Neutrophil (primary cell): Measurements from ENCODE around the gene ABHD4.
"Not testable (repeated sequence)": the region's sequence is repeated elsewhere in the genome, so short reads cannot be mapped to it uniquely, and the experiment has no call there.

Experiments
- H3K27ac ChIP-seq: fragments of 200-600 bp; sonication (generic); 2 replicates; pipeline ENCODE4 v1.5.1; 2016; ENCODE audit warnings: mild to moderate bottlenecking, moderate library complexity
- H3K27me3 ChIP-seq: fragments of 200-600 bp; sonication (generic); 2 replicates; pipeline ENCODE4 v1.6.0; 2016; ENCODE audit warnings: mild to moderate bottlenecking
- H3K36me3 ChIP-seq: fragments of 200-600 bp; sonication (generic); 2 replicates; pipeline ENCODE4 v1.5.1; 2017
- H3K4me1 ChIP-seq, 2 experiments: fragments of 200-600 bp in 1 of 2; sonication (generic) in 1 of 2; 1 replicate in 1 of 2; 2 replicates in 1 of 2; pipeline versions ENCODE4 v1.5.1 to v1.6.1; 2013 to 2016; ENCODE audit warnings: low read depth in 1 of 2, low read length in 1 of 2, mild to moderate bottlenecking in 1 of 2, moderate library complexity in 1 of 2; ENCODE audit not compliant: control insufficient read depth in 1 of 2, insufficient read depth in 1 of 2
- H3K4me3 ChIP-seq, 2 experiments: fragments of 200-600 bp in 1 of 2; sonication (generic) in 1 of 2; 1 replicate in 1 of 2; 2 replicates in 1 of 2; pipeline ENCODE4 v1.5.1; 2013 to 2016; ENCODE audit warnings: low read depth in 1 of 2, low read length in 1 of 2, mild to moderate bottlenecking in 1 of 2, moderate library complexity in 1 of 2
- H3K9me3 ChIP-seq: fragments of 200-600 bp; sonication (generic); 2 replicates; pipeline ENCODE4 v1.5.1; 2016
- TF ChIP-seq, protein P1 (sequence below): fragments of 200-600 bp; sonication (generic); IDR thresholded peaks from 2 replicates; pipeline ENCODE4 v1.5.1; 2016; ENCODE audit warnings: antibody characterized with exemption

ABHD4 gene

DNA sequence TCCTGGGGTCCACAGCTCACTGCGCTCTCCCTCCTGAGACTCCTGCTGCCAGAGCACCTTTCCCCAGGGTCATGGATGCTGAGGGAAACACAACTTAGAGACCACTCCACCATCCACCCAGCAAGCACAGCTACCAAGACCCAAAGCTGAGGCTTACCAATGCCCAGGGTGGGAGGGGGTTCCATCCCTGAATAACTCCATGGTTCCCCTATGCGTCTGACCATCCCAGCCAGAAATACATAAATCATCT, 45.3 kb upstream of the ABHD4 start:
- Histone ChIP-seq H3K27ac (no peak overlapping the region), H3K9me3 (no peaks in the 10 kb centered on the region), H3K4me3 (no peak overlapping the region), H3K4me1 (peaks cover 49 to 52% of the 10 kb centered on the region in 2 experiments), H3K27me3 (no peaks in the 10 kb centered on the region), H3K36me3 (no peaks in the 10 kb centered on the region)
- TF ChIP-seq, protein P1, sequence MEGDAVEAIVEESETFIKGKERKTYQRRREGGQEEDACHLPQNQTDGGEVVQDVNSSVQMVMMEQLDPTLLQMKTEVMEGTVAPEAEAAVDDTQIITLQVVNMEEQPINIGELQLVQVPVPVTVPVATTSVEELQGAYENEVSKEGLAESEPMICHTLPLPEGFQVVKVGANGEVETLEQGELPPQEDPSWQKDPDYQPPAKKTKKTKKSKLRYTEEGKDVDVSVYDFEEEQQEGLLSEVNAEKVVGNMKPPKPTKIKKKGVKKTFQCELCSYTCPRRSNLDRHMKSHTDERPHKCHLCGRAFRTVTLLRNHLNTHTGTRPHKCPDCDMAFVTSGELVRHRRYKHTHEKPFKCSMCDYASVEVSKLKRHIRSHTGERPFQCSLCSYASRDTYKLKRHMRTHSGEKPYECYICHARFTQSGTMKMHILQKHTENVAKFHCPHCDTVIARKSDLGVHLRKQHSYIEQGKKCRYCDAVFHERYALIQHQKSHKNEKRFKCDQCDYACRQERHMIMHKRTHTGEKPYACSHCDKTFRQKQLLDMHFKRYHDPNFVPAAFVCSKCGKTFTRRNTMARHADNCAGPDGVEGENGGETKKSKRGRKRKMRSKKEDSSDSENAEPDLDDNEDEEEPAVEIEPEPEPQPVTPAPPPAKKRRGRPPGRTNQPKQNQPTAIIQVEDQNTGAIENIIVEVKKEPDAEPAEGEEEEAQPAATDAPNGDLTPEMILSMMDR = no peak

DNA sequence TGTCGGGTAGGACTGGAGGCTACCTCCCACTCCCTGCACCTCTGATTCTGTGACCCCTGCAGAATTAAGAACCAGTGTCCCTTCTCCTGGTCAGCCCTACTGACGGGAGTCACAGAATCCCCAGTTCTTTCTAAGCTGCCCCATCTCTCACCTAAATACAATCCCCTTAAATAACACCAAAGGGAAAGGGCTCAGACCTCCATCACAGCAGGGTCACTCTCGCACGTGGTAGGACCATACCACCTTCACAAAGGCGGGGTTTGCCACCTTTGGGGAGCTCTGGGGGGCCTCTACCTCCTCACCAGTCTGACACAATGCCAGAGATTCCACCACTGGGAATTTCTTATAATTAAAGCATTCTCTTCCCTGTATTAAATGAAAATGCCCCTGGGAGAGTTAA, 44.7 kb upstream of the ABHD4 start:
- Histone ChIP-seq H3K4me3 (no peak overlapping the region), H3K9me3 (no peaks in the 10 kb centered on the region), H3K27me3 (no peaks in the 10 kb centered on the region), H3K27ac (no peak overlapping the region), H3K36me3 (no peaks in the 10 kb centered on the region), H3K4me1 (peaks cover 54 to 58% of the 10 kb centered on the region in 2 experiments)
- TF ChIP-seq, protein P1 = no peak

DNA sequence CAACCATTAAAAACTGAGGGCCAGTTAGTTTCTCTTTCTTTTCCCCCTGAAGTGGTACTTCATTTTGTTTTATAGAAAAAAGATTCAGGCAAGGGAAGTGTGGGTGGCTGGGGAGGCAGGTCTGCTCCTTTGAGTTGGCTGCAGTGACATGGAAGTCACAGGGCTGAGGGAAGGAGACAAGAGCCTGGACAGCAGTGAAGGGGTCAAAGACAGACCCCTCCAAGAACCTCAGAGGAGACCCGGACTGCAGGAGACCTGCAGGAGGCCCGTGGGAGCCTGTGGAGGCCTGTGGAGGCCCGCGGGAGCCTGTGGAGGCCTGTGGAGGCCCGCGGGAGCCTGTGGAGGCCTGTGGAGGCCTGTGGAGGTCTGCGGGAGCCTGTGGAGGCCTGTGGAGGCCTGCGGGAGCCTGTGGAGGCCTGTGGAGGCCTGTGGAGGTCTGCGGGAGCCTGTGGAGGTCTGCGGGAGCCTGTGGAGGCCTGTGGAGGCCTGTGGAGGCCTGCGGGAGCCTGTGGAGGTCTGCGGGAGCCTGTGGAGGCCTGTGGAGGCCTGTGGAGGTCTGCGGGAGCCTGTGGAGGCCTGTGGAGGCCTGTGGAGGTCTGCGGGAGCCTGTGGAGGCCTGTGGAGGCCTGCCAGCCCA, 44.1 kb upstream of the ABHD4 start:
- not testable (repeated sequence) for H3K27me3 ChIP-seq, H3K36me3 ChIP-seq, H3K27ac ChIP-seq, H3K9me3 ChIP-seq, H3K4me3 ChIP-seq
- H3K4me1 ChIP-seq = peaks cover 54 to 58% of the 10 kb centered on the region in 2 experiments

DNA sequence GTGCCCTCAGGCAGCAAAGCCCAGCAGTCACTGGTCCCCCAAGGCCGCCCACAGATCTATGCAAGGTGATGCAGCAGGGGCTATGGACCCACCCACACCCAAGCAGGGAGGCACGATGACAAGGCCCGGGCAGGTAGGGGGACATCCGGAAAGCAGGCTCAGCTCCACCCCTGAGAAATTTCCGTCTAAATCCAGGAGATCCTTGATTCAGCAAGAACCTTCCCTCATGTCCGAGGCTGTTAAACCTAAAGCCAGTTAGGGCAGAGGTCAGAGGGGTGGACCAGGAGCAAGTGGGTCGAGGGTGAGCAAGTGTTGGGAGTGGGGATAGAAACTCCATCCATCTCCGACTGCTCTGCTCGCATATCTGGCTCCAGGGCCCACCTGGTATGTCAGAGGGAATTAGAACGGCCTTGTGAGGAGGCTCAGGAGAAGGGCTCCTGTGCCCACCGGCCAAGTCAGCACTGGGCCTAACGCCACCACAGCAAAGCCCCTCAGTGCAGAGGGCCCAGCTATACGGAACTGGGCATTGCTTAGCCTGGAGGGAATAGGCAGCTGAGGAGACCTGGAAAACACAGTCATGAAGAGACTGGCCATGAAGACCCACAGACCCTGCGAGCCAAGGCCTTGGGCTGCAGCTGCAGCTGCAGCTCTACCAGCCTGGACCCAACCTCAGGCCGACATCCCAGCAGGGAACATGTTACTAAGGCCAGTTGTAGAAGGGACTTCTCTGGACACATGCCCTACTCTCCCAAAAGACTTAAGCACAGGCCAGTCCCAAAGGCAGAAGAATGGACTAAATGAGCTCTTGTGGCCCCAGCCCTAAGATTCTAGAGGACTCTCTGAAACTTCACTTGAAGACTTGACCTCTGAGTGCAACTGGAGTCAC, 43.4 kb upstream of the ABHD4 start:
- Histone ChIP-seq H3K9me3 (no peaks in the 10 kb centered on the region), H3K27me3 (no peaks in the 10 kb centered on the region), H3K27ac (peak overlapping the region; percentile 95), H3K4me1 (peaks cover 54 to 58% of the 10 kb centered on the region in 2 experiments), H3K4me3 (no peak overlapping the region), H3K36me3 (no peaks in the 10 kb centered on the region)
- TF ChIP-seq, protein P1 = no peak

DNA sequence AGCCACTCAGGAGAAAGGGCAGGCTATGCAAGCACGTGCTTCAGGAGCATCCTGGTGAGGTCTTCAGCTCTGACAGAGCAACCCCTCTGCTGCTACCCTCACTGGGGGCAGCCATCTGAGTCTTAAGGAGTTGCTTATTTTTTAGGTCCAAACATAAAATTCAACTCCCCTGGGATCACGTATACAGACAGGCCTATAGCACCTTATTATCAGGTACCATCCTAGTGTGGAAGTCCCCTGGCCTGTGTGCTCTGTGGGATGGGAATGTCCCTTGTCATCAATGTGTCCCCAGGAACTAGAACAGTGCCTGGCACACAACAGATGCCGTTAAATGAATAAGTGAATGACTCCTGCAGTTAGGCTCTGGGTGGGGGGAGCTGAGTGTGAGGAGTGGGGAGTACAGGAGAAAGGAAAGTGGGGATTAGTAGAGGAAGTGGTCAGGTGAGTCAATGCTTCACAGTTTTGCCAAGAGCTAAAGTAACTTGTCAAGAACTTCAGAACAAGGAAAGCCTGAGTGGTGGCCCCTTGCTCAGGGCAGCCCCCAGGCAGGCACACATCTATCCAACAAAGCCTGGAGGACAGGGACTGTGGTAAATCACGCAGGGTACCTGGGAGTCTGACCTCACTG, 42.6 kb upstream of the ABHD4 start:
- TF ChIP-seq, protein P1 = no peak

More for the DNA sequence above, 42.6 kb upstream of the ABHD4 start:
- peak overlapping the region; percentile 95 for H3K27ac ChIP-seq
- peak overlapping the region; percentile 55 to 59 for H3K4me3 ChIP-seq
- no peaks in the 10 kb centered on the region for H3K36me3 ChIP-seq
- no peaks in the 10 kb centered on the region for H3K27me3 ChIP-seq
- peaks cover 47 to 51% of the 10 kb centered on the region in 2 experiments for H3K4me1 ChIP-seq
- H3K9me3 ChIP-seq = no peaks in the 10 kb centered on the region
